IMR-90 (cell line): Measurements from ENCODE around the gene NFKBIB. TPM values are rescaled to one million over a fixed set of nuclear protein-coding genes. Genes with fewer than 3 reads are reported as not detected.
A peak's percentile ranks its signal among the peaks of the same experiment; 100 is the strongest.

ENCODE experiments used
- ATAC-seq: fragments of 200-7000 bp; cut with Tn5 transposase; 2 replicates; pipeline ENCODE4 v1.9.1; 2020; ENCODE audit warnings: low read depth, mild to moderate bottlenecking, moderate library complexity
- BruUV-seq: library from RNA; stranded (reverse); fragments of 400-500 nt; replicated peaks from 2 replicates; lab custom pipeline; 2021; lab: Mats Ljungman, UMichigan
- CTCF ChIA-PET: fragments of 300-600 bp; formaldehyde crosslinking; extraction: SDS; loops from one replicate; lab custom pipeline; 2021; ENCODE audit warnings: antibody characterized with exemption; lab: Yijun Ruan, JAX
- POLR2A ChIA-PET: fragments of 300-600 bp; sonication (Branson Sonifier 250); formaldehyde crosslinking; loops from one replicate; lab custom pipeline; 2022; ENCODE audit warnings: antibody characterized with exemption; ENCODE audit not compliant: unreplicated experiment; lab: Charles Lee
- DNase-seq: peaks from one replicate; pipeline ENCODE4 v3.0.0; 2013
- H2AFZ ChIP-seq: replicated peaks from 2 replicates; pipeline ENCODE3; 2013; ENCODE audit warnings: low read length, mild to moderate bottlenecking; ENCODE audit not compliant: poor library complexity
- H2AK5ac ChIP-seq: 2 replicates; pipeline ENCODE4 v1.6.1; 2013; ENCODE audit warnings: low read depth, low read length, inconsistent platforms
- H2AK9ac ChIP-seq: replicated peaks from 2 replicates; pipeline ENCODE3; 2013; ENCODE audit warnings: mild to moderate bottlenecking, low read depth, low read length, moderate library complexity; ENCODE audit not compliant: poor library complexity
- H2BK120ac ChIP-seq: 2 replicates; pipeline ENCODE4 v1.6.1; 2013; ENCODE audit warnings: low read depth, low read length, inconsistent platforms
- H2BK15ac ChIP-seq: 3 replicates; pipeline ENCODE4 v1.6.1; 2013; ENCODE audit warnings: low read depth, low read length, inconsistent platforms
- H2BK20ac ChIP-seq: 2 replicates; pipeline ENCODE4 v1.6.1; 2013; ENCODE audit warnings: low read depth, mild to moderate bottlenecking, inconsistent platforms, low read length, moderate library complexity
- H2BK5ac ChIP-seq: 2 replicates; pipeline ENCODE4 v1.6.1; 2013; ENCODE audit warnings: mild to moderate bottlenecking, low read depth, low read length, inconsistent platforms; ENCODE audit not compliant: poor library complexity, severe bottlenecking
- H3K14ac ChIP-seq: replicated peaks from 2 replicates; pipeline ENCODE4 v1.6.1; 2013; ENCODE audit warnings: low read depth, low read length, inconsistent platforms
- H3K18ac ChIP-seq: 2 replicates; pipeline ENCODE4 v1.6.1; 2013; ENCODE audit warnings: low read depth, low read length, control low read depth
- H3K23ac ChIP-seq: 2 replicates; pipeline ENCODE4 v1.6.1; 2013; ENCODE audit warnings: low read depth, low read length, inconsistent platforms
- H3K27ac ChIP-seq: 2 replicates; pipeline ENCODE4 v1.5.1; 2013; ENCODE audit warnings: mild to moderate bottlenecking, control low read depth, low read length; ENCODE audit not compliant: insufficient read depth
- H3K27me3 ChIP-seq: 2 replicates; pipeline ENCODE4 v1.6.1; 2013; ENCODE audit warnings: low read length; ENCODE audit not compliant: control insufficient read depth, insufficient read depth
- H3K36me3 ChIP-seq: 2 replicates; pipeline ENCODE4 v1.6.1; 2013; ENCODE audit warnings: low read length, mixed read lengths; ENCODE audit not compliant: control insufficient read depth, insufficient read depth
- H3K4ac ChIP-seq: 2 replicates; pipeline ENCODE4 v1.6.1; 2013; ENCODE audit warnings: low read depth, low read length, inconsistent platforms
- H3K4me1 ChIP-seq: 2 replicates; pipeline ENCODE4 v1.6.1; 2013; ENCODE audit warnings: low read length, mixed read lengths; ENCODE audit not compliant: control insufficient read depth, insufficient read depth
- H3K4me2 ChIP-seq: 2 replicates; pipeline ENCODE4 v1.6.1; 2013; ENCODE audit warnings: low read depth, mild to moderate bottlenecking, control low read depth, low read length, moderate library complexity
- H3K4me3 ChIP-seq: 2 replicates; pipeline ENCODE4 v1.5.1; 2013; ENCODE audit warnings: low read depth, mild to moderate bottlenecking, control low read depth, low read length, moderate library complexity; ENCODE audit not compliant: insufficient read depth
- H3K56ac ChIP-seq: 2 replicates; pipeline ENCODE4 v1.6.1; 2013; ENCODE audit warnings: low read length, inconsistent platforms; ENCODE audit not compliant: insufficient read depth; ENCODE audit errors: extremely low read depth
- H3K79me1 ChIP-seq, 2 experiments: 2 replicates each; pipeline ENCODE4 v1.6.1; 2013; ENCODE audit warnings: low read length in 2 of 2, inconsistent platforms in 1 of 2, low read depth in 1 of 2
- H3K9ac ChIP-seq: 2 replicates; pipeline ENCODE4 v1.6.1; 2013; ENCODE audit warnings: low read depth, low read length, control low read depth
- H3K9me1 ChIP-seq: 2 replicates; pipeline ENCODE4 v1.6.1; 2013; ENCODE audit warnings: low read length, inconsistent platforms; ENCODE audit not compliant: insufficient read depth
- H3K9me3 ChIP-seq: 2 replicates; pipeline ENCODE4 v1.6.1; 2013; ENCODE audit warnings: low read length; ENCODE audit not compliant: control insufficient read depth, insufficient read depth
- H4K20me1 ChIP-seq: 2 replicates; pipeline ENCODE4 v1.6.1; 2013; ENCODE audit warnings: low read length, inconsistent platforms; ENCODE audit not compliant: insufficient read depth
- H4K5ac ChIP-seq: 2 replicates; pipeline ENCODE4 v1.6.1; 2013; ENCODE audit warnings: mild to moderate bottlenecking, low read depth, low read length, control low read depth
- H4K8ac ChIP-seq, 2 experiments: 2 replicates each; pipeline ENCODE4 v1.6.1; 2013; ENCODE audit warnings: low read depth in 2 of 2, low read length in 2 of 2, control low read depth in 1 of 2, inconsistent platforms in 1 of 2
- H4K91ac ChIP-seq: 2 replicates; pipeline ENCODE4 v1.6.1; 2013; ENCODE audit warnings: low read depth, low read length, inconsistent platforms; ENCODE audit not compliant: insufficient read depth
- BHLHE40 ChIP-seq: fragments of 150-350 bp; IDR thresholded peaks from 2 replicates; pipeline ENCODE4 v1.6.1; 2016; ENCODE audit warnings: mild to moderate bottlenecking, low read depth, low read length
- CEBPB ChIP-seq: IDR thresholded peaks from 2 replicates; pipeline ENCODE4 v1.6.1; 2012; ENCODE audit warnings: low read depth, low read length, improper control_type of control experiment
- CHD1 ChIP-seq: IDR thresholded peaks from 2 replicates; pipeline ENCODE4 v1.6.1; 2012; ENCODE audit warnings: low read depth, low read length, improper control_type of control experiment
- FOS ChIP-seq: fragments of 150-350 bp; IDR thresholded peaks from 2 replicates; pipeline ENCODE4 v1.6.1; 2016; ENCODE audit warnings: low read depth, low read length
- MAFK ChIP-seq: IDR thresholded peaks from 2 replicates; pipeline ENCODE4 v1.6.1; 2012; ENCODE audit warnings: low read depth, low read length, improper control_type of control experiment
- MAZ ChIP-seq: IDR thresholded peaks from 2 replicates; pipeline ENCODE4 v1.6.1; 2012; ENCODE audit warnings: low read depth, mild to moderate bottlenecking, low read length, improper control_type of control experiment, moderate library complexity, borderline replicate concordance
- MXI1 ChIP-seq: IDR thresholded peaks from 2 replicates; pipeline ENCODE4 v1.6.1; 2012; ENCODE audit warnings: low read depth, mild to moderate bottlenecking, low read length, moderate library complexity, borderline replicate concordance
- NFE2L2 ChIP-seq: fragments of 150-350 bp; IDR thresholded peaks from 2 replicates; pipeline ENCODE4 v1.6.1; 2016; ENCODE audit warnings: low read depth, mild to moderate bottlenecking, low read length
- POLR2A ChIP-seq: IDR thresholded peaks from 2 replicates; pipeline ENCODE4 v1.6.1; 2012; ENCODE audit warnings: mild to moderate bottlenecking, low read depth, low read length
- RAD21 ChIP-seq: IDR thresholded peaks from 2 replicates; pipeline ENCODE4 v1.6.1; 2012; ENCODE audit warnings: low read length, improper control_type of control experiment
- RCOR1 ChIP-seq: IDR thresholded peaks from 2 replicates; pipeline ENCODE4 v1.6.1; 2012; ENCODE audit warnings: mild to moderate bottlenecking, low read length, improper control_type of control experiment; ENCODE audit not compliant: insufficient replicate concordance
- RFX5 ChIP-seq: IDR thresholded peaks from 2 replicates; pipeline ENCODE4 v1.8.0; 2012; ENCODE audit warnings: low read depth, mild to moderate bottlenecking, low read length, moderate library complexity
- SMC3 ChIP-seq: fragments of 150-350 bp; IDR thresholded peaks from 2 replicates; pipeline ENCODE4 v1.6.1; 2016; ENCODE audit warnings: low read depth, mild to moderate bottlenecking, antibody characterized with exemption, low read length, moderate library complexity
- USF2 ChIP-seq: fragments of 150-350 bp; IDR thresholded peaks from 2 replicates; pipeline ENCODE4 v1.6.1; 2017; ENCODE audit warnings: mild to moderate bottlenecking, antibody characterized with exemption, low read length, low read depth
- WGBS, 2 experiments: methylation state at CpG; one replicate each; pipeline versions ENCODE4 v1.1.5 to v1.1.7; 2013; ENCODE audit warnings: missing lambda C conversion rate in 2 of 2; ENCODE audit not compliant: insufficient read length in 1 of 2; ENCODE audit errors: extremely low coverage in 2 of 2; 5-methylcytosine and 5-hydroxymethylcytosine counted together
- dilution Hi-C: fragments of 300-500 bp; cut with HindIII; formaldehyde crosslinking; loops from one replicate; pipeline ENCODE4 v1.14.3; 2018; ENCODE audit warnings: low sequenced_read_pairs; ENCODE audit not compliant: unreplicated experiment
- in situ Hi-C: fragments of 300-500 bp; cut with MboI; formaldehyde crosslinking; loops from 3 replicates; pipeline ENCODE4 v1.14.3; 2019; ENCODE audit warnings: low sequenced_read_pairs, inconsistent platforms, mixed read lengths
- intact Hi-C: fragments of 100-400 bp; cut with micrococcal nuclease; formaldehyde crosslinking; loops from 2 replicates; pipeline ENCODE4 v1.10.0; 2022
- polyA plus RNA-seq, 3 experiments: library from polyadenylated mRNA; depleted of rRNA; stranded (reverse); fragments of >200 nt; gene quantifications; 2 replicates each; pipeline ENCODE4 v1.2.3, GENCODE V29; 2012; ENCODE audit warnings: low replicate concordance in 1 of 3
- total RNA-seq: library from RNA; depleted of rRNA; stranded (reverse); fragments of >200 nt; gene quantifications from 2 replicates; pipeline ENCODE4 v1.2.3, GENCODE V29; 2012
- TF ChIP-seq, protein P1 (sequence below): conservative IDR thresholded peaks from 2 replicates; pipeline ENCODE4 v1.5.1; 2012; ENCODE audit warnings: mild to moderate bottlenecking, low read depth, low read length, improper control_type of control experiment
- TF ChIP-seq, protein P2 (sequence below): fragments of 150-350 bp; IDR thresholded peaks from 2 replicates; pipeline ENCODE4 v1.6.1; 2016; ENCODE audit warnings: low read depth, mild to moderate bottlenecking, low read length, moderate library complexity, borderline replicate concordance

The NFKBIB gene
- total and polyA plus RNA-seq, 2 of the 4 experiments (the other 2 are of a cell fraction): 7.5 to 25.5 TPM

- no peaks in the 10 kb centered on the region; the same call in 1 of the 2 replicates for H4K20me1 ChIP-seq
- H2BK20ac ChIP-seq: no peak overlapping the region
- H2AK5ac ChIP-seq: no peak overlapping the region
- ATAC-seq (no peak), DNase-seq (no peak)
- BruUV-seq: no TSS peak
- in situ Hi-C loops (loop anchor here (25.0 kb wide), 1 partner anchor 180 kb away; the partner anchor contains the start of gene CAPN12), intact Hi-C loops (no loop called here), dilution Hi-C loops (no loop called here)
- no peak overlapping the region for H3K23ac ChIP-seq
- H3K79me1 ChIP-seq: no peaks in the 10 kb centered on the region
- no peak overlapping the region for H2BK5ac ChIP-seq
- no peak overlapping the region for H4K8ac ChIP-seq
- H3K4me3 ChIP-seq: no peak overlapping the region
- peaks cover 6% of the 10 kb centered on the region for H3K36me3 ChIP-seq
- H4K5ac ChIP-seq: no peak overlapping the region
- no peak overlapping the region for H3K9ac ChIP-seq
- H3K9me3 ChIP-seq: no peaks in the 10 kb centered on the region
- no peaks in the 10 kb centered on the region for H3K9me1 ChIP-seq
- no peak overlapping the region for H3K4me2 ChIP-seq
- no CpG with 5 or more reads among the region's 9 CpGs for WGBS, 2 experiments
- CTCF ChIA-PET: no interaction called here
- no peak overlapping the region for H2BK15ac ChIP-seq
- no peak overlapping the region for H2BK120ac ChIP-seq
- no peaks in the 10 kb centered on the region for H3K4me1 ChIP-seq
- H3K14ac ChIP-seq: no peak overlapping the region
- H3K56ac ChIP-seq: no peak overlapping the region
- no peaks in the 10 kb centered on the region; the same call in 1 of the 2 replicates for H3K27me3 ChIP-seq
- POLR2A ChIA-PET: no interaction called here
- no peak overlapping the region for H3K4ac ChIP-seq
- H2AFZ ChIP-seq: peak overlapping the region; percentile 5
- no peak overlapping the region for H3K18ac ChIP-seq
- H4K91ac ChIP-seq: no peak overlapping the region
- peak overlapping the region; percentile 42 for H2AK9ac ChIP-seq
- H3K27ac ChIP-seq: no peak overlapping the region
- TF ChIP-seq NFE2L2: no peak
- no peak for TF ChIP-seq RFX5
- no peak for TF ChIP-seq USF2
- no peak for TF ChIP-seq RCOR1
- TF ChIP-seq POLR2A: no peak
- no peak for TF ChIP-seq BHLHE40
- TF ChIP-seq, protein P1, sequence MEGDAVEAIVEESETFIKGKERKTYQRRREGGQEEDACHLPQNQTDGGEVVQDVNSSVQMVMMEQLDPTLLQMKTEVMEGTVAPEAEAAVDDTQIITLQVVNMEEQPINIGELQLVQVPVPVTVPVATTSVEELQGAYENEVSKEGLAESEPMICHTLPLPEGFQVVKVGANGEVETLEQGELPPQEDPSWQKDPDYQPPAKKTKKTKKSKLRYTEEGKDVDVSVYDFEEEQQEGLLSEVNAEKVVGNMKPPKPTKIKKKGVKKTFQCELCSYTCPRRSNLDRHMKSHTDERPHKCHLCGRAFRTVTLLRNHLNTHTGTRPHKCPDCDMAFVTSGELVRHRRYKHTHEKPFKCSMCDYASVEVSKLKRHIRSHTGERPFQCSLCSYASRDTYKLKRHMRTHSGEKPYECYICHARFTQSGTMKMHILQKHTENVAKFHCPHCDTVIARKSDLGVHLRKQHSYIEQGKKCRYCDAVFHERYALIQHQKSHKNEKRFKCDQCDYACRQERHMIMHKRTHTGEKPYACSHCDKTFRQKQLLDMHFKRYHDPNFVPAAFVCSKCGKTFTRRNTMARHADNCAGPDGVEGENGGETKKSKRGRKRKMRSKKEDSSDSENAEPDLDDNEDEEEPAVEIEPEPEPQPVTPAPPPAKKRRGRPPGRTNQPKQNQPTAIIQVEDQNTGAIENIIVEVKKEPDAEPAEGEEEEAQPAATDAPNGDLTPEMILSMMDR: no peak
- no peak for TF ChIP-seq CEBPB
- TF ChIP-seq, protein P2, sequence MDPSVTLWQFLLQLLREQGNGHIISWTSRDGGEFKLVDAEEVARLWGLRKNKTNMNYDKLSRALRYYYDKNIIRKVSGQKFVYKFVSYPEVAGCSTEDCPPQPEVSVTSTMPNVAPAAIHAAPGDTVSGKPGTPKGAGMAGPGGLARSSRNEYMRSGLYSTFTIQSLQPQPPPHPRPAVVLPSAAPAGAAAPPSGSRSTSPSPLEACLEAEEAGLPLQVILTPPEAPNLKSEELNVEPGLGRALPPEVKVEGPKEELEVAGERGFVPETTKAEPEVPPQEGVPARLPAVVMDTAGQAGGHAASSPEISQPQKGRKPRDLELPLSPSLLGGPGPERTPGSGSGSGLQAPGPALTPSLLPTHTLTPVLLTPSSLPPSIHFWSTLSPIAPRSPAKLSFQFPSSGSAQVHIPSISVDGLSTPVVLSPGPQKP: no peak
- TF ChIP-seq RAD21: no peak
- no peak for TF ChIP-seq CHD1
- TF ChIP-seq MAZ: no peak
- no peak for TF ChIP-seq SMC3
- TF ChIP-seq MAFK: no peak
- TF ChIP-seq MXI1: no peak
- no peak for TF ChIP-seq FOS
Measured at GRCh38 chr19:38917516-38917915, 17.7 kb downstream of the NFKBIB start.
